HG03196 (cell line): ENCODE data around the gene TRMT44.
"Not testable (repeated sequence)": the region's sequence is repeated elsewhere in the genome, so short reads cannot be mapped to it uniquely, and the experiment has no call there.

Experiments
- ATAC-seq: cut with Tn5 transposase; IDR thresholded peaks from one replicate; pipeline ENCODE4 v1.9.1; 2021; ENCODE audit not compliant: unreplicated experiment

TRMT44 gene

GRCh38 chr4:8510191-8510590, 69.6 kb downstream of the TRMT44 start:
- ATAC-seq = no peak

GRCh38 chr4:8510611-8511285, 70.2 kb downstream of the TRMT44 start:
- ATAC-seq = no peak

- ATAC-seq = no peak
Observed at GRCh38 chr4:8512510-8512909, 71.9 kb downstream of the TRMT44 start.

- not testable (repeated sequence) for ATAC-seq
Observed at GRCh38 chr4:8513080-8513479, 72.5 kb downstream of the TRMT44 start.

GRCh38 chr4:8513931-8514330, 73.4 kb downstream of the TRMT44 start:
- no peak for ATAC-seq

GRCh38 chr4:8514391-8514790, 73.8 kb downstream of the TRMT44 start:
- no peak for ATAC-seq

- no peak for ATAC-seq
Observed at GRCh38 chr4:8515316-8516060, 74.9 kb downstream of the TRMT44 start.

- ATAC-seq = no peak
Observed at GRCh38 chr4:8516061-8516573, 75.5 kb downstream of the TRMT44 start.

GRCh38 chr4:8516996-8517550, 76.5 kb downstream of the TRMT44 start:
- no peak for ATAC-seq

- ATAC-seq = no peak
Observed at GRCh38 chr4:8517946-8518345, 77.4 kb downstream of the TRMT44 start.

GRCh38 chr4:8522160-8523120, 81.9 kb downstream of the TRMT44 start:
- no peak for ATAC-seq

GRCh38 chr4:8523175-8523574, 82.6 kb downstream of the TRMT44 start:
- ATAC-seq = no peak

- ATAC-seq = no peak
Observed at GRCh38 chr4:8523766-8524165, 83.2 kb downstream of the TRMT44 start.

- ATAC-seq = no peak
Observed at GRCh38 chr4:8524595-8525382, 84.2 kb downstream of the TRMT44 start.

GRCh38 chr4:8525383-8526120, 85.0 kb downstream of the TRMT44 start:
- ATAC-seq = no peak
